NCI-H226 (cell line): ENCODE results near the gene ATP8A2.
A peak's percentile ranks its signal among the peaks of the same experiment; 100 is the strongest.

Experiments used
- DNase-seq: peaks from one replicate; pipeline ENCODE4 v3.0.0-alpha.2; 2015

Gene ATP8A2

GRCh38 chr13:25867038-25867437 lies 495.3 kb downstream of the ATP8A2 start:
- no peak for DNase-seq

- no peak for DNase-seq
These were observed 496.7 kb downstream of the ATP8A2 start for GRCh38 chr13:25868490-25868889.

GRCh38 chr13:25869941-25870340 lies 498.2 kb downstream of the ATP8A2 start:
- no peak for DNase-seq

- no peak for DNase-seq
These were observed 499.8 kb downstream of the ATP8A2 start for GRCh38 chr13:25871389-25872125.

GRCh38 chr13:25872481-25873241 lies 500.9 kb downstream of the ATP8A2 start:
- peak; percentile 12 for DNase-seq

GRCh38 chr13:25873242-25873612 lies 501.5 kb downstream of the ATP8A2 start:
- no peak for DNase-seq

- DNase-seq: no peak
These were observed 502.4 kb downstream of the ATP8A2 start for GRCh38 chr13:25874064-25874737.

GRCh38 chr13:25874907-25875306 lies 503.1 kb downstream of the ATP8A2 start:
- DNase-seq: no peak

- DNase-seq: no peak
These were observed 504.5 kb downstream of the ATP8A2 start for GRCh38 chr13:25876247-25876646.

- DNase-seq: no peak
These were observed 507.7 kb downstream of the ATP8A2 start for GRCh38 chr13:25879466-25879865.

GRCh38 chr13:25881136-25881926 lies 509.6 kb downstream of the ATP8A2 start:
- DNase-seq: no peak

GRCh38 chr13:25881971-25882451 lies 510.2 kb downstream of the ATP8A2 start:
- DNase-seq: no peak

GRCh38 chr13:25882466-25883357 lies 510.9 kb downstream of the ATP8A2 start:
- DNase-seq: no peak

GRCh38 chr13:25885418-25885817 lies 513.6 kb downstream of the ATP8A2 start:
- DNase-seq: no peak

- peak; percentile 52 for DNase-seq
These were observed 514.9 kb downstream of the ATP8A2 start for GRCh38 chr13:25886438-25887214.

GRCh38 chr13:25887962-25888655 lies 516.3 kb downstream of the ATP8A2 start:
- DNase-seq: no peak

- DNase-seq: no peak
These were observed 519.0 kb downstream of the ATP8A2 start for GRCh38 chr13:25890671-25891212.

GRCh38 chr13:25898991-25899390 lies 527.2 kb downstream of the ATP8A2 start:
- DNase-seq: no peak

- no peak for DNase-seq
These were observed 527.7 kb downstream of the ATP8A2 start for GRCh38 chr13:25899464-25899863.

GRCh38 chr13:25899952-25900351 lies 528.2 kb downstream of the ATP8A2 start:
- DNase-seq: no peak
